Fibroblast of skin of left quadriceps (primary cell): ENCODE measurements around the gene ANKRD31.
"Not testable (repeated sequence)": the region's sequence is repeated elsewhere in the genome, so short reads cannot be mapped to it uniquely, and the experiment has no call there.

Experiments used
- DNase-seq, 2 experiments: peaks; one replicate each; pipeline ENCODE4 v3.0.0-alpha.2; 2013; ENCODE audit warnings: low read depth in 2 of 2

Gene ANKRD31

GRCh38 chr5:75236322-75237316, at the start of gene ANKRD31:
Gene ANKRD31, minus strand, starts transcription at chr5:75236878. Its CDS starts 192 bp downstream, at chr5:75236686.
- DNase-seq = peak; percentile 52

- no peak for DNase-seq
These were observed 49.6 kb upstream of the ANKRD31 start for GRCh38 chr5:75286211-75286773.

- no peak for DNase-seq
These were observed 45.9 kb upstream of the ANKRD31 start for GRCh38 chr5:75282581-75282980.

- DNase-seq = no peak
These were observed 45.2 kb upstream of the ANKRD31 start for GRCh38 chr5:75281716-75282465.

GRCh38 chr5:75279321-75279720, 42.6 kb upstream of the ANKRD31 start:
- DNase-seq = no peak

GRCh38 chr5:75277463-75277862, 40.8 kb upstream of the ANKRD31 start:
- no peak for DNase-seq

- no peak for DNase-seq
These were observed 39.1 kb upstream of the ANKRD31 start for GRCh38 chr5:75275756-75276155.

- no peak for DNase-seq
These were observed 38.5 kb upstream of the ANKRD31 start for GRCh38 chr5:75275147-75275546.

GRCh38 chr5:75274486-75274885, 37.8 kb upstream of the ANKRD31 start:
- no peak for DNase-seq

GRCh38 chr5:75270605-75271004, 33.9 kb upstream of the ANKRD31 start:
- DNase-seq = not testable (repeated sequence)

- DNase-seq = peak; percentile 5 to 7
These were observed 29.1 kb upstream of the ANKRD31 start for GRCh38 chr5:75265731-75266130.

- DNase-seq = no peak
These were observed 25.6 kb upstream of the ANKRD31 start for GRCh38 chr5:75262271-75262670.

GRCh38 chr5:75260708-75261107, 24.0 kb upstream of the ANKRD31 start:
- DNase-seq = no peak

GRCh38 chr5:75250452-75250851, 13.8 kb upstream of the ANKRD31 start:
- DNase-seq = not testable (repeated sequence)

- DNase-seq = no peak
These were observed 8.3 kb upstream of the ANKRD31 start for GRCh38 chr5:75245023-75245422.

- no peak for DNase-seq
These were observed 6.8 kb upstream of the ANKRD31 start for GRCh38 chr5:75243510-75243909.

- DNase-seq = no peak
These were observed 6.4 kb upstream of the ANKRD31 start for GRCh38 chr5:75243100-75243499.

GRCh38 chr5:75242067-75242466, 5.4 kb upstream of the ANKRD31 start:
- DNase-seq = no peak

- no peak for DNase-seq
These were observed 3.0 kb upstream of the ANKRD31 start for GRCh38 chr5:75239681-75240080.

- DNase-seq = no peak
These were observed 967 bp downstream of the ANKRD31 start for GRCh38 chr5:75235711-75236110.

GRCh38 chr5:75234251-75234650, 2.4 kb downstream of the ANKRD31 start:
- no peak for DNase-seq

GRCh38 chr5:75226916-75227315, 9.8 kb downstream of the ANKRD31 start:
- DNase-seq = no peak
